Suprapubic skin (tissue), 3 donors: Measurements from ENCODE around the gene TMC8.

ENCODE experiments used
- CTCF ChIP-seq, 2 donors: fragments of 200-600 bp in 1 of 2; fragments of 450-650 bp in 1 of 2; sonication (generic) in 1 of 2; IDR thresholded peaks; one replicate each; pipeline ENCODE4 v1.5.1; 2016 to 2019; ENCODE audit warnings: antibody characterized with exemption in 2 of 2, mild to moderate bottlenecking in 1 of 2, moderate library complexity in 1 of 2
- POLR2A ChIP-seq, 2 donors: fragments of 450-650 bp; IDR thresholded peaks; one replicate each; pipeline ENCODE4 v1.6.1; 2017; ENCODE audit warnings: antibody characterized with exemption in 2 of 2, mild to moderate bottlenecking in 2 of 2, moderate library complexity in 2 of 2

GRCh38 chr17:78114831-78115723 is 15.5 kb upstream of the TMC8 start:
- TF ChIP-seq CTCF (IDR thresholded peaks at IDR 0.05) (no peak), POLR2A (IDR thresholded peaks at IDR 0.05) (no peak)
